Measurements from ENCODE around the gene KAZALD1.
A peak's percentile ranks its signal among the peaks of the same experiment; 100 is the strongest.
"Not testable (repeated sequence)": the region's sequence is repeated elsewhere in the genome, so short reads cannot be mapped to it uniquely, and the experiment has no call there.

The KAZALD1 gene

GRCh38 chr10:101031128-101031795 lies 30.5 kb upstream of the KAZALD1 start, which contains the start of the genes PDZD7 and SFXN3:
TSS of gene PDZD7 (minus strand) at chr10:101031129. CDS start at chr10:101030219, 910 bp downstream.
TSS of gene SFXN3 (plus strand) at chr10:101031234. CDS start at chr10:101034695, 3,461 bp downstream.
- peak; percentile 98 for DNase-seq

GRCh38 chr10:101031796-101032636 lies 29.8 kb upstream of the KAZALD1 start:
- DNase-seq: peak; percentile 93

GRCh38 chr10:101032637-101033224 lies 29.1 kb upstream of the KAZALD1 start:
- DNase-seq: peak; percentile 83

GRCh38 chr10:101033276-101033675 lies 28.5 kb upstream of the KAZALD1 start:
- no peak for DNase-seq

- DNase-seq: not testable (repeated sequence)
Measured at GRCh38 chr10:101034404-101034803, 27.4 kb upstream of the KAZALD1 start.

GRCh38 chr10:101035314-101035713 lies 26.5 kb upstream of the KAZALD1 start:
- no peak for DNase-seq

- no peak for DNase-seq
Measured at GRCh38 chr10:101035916-101036702, 25.7 kb upstream of the KAZALD1 start.

GRCh38 chr10:101036726-101037125 lies 25.1 kb upstream of the KAZALD1 start:
- DNase-seq: no peak

- no peak for DNase-seq
Measured at GRCh38 chr10:101038484-101038883, 23.3 kb upstream of the KAZALD1 start.

- DNase-seq: no peak
Measured at GRCh38 chr10:101040061-101040460, 21.7 kb upstream of the KAZALD1 start.

- no peak for DNase-seq
Measured at GRCh38 chr10:101040851-101041250, 20.9 kb upstream of the KAZALD1 start.

- peak; percentile 89 for DNase-seq
Measured at GRCh38 chr10:101041252-101041761, 20.5 kb upstream of the KAZALD1 start.

- no peak for DNase-seq
Measured at GRCh38 chr10:101042118-101042517, 19.7 kb upstream of the KAZALD1 start.

- DNase-seq: peak; percentile 95
Measured at GRCh38 chr10:101042667-101043362, 19.0 kb upstream of the KAZALD1 start.

GRCh38 chr10:101043363-101043707 lies 18.5 kb upstream of the KAZALD1 start:
- DNase-seq: no peak

- DNase-seq: no peak
Measured at GRCh38 chr10:101044117-101044516, 17.7 kb upstream of the KAZALD1 start.

- no peak for DNase-seq
Measured at GRCh38 chr10:101046332-101047238, 15.2 kb upstream of the KAZALD1 start.

GRCh38 chr10:101047268-101047667 lies 14.5 kb upstream of the KAZALD1 start:
- DNase-seq: no peak

- no peak for DNase-seq
Measured at GRCh38 chr10:101047961-101048892, 13.6 kb upstream of the KAZALD1 start.

All from activated effector memory CD4-positive, alpha-beta T cell treated with anti-CD3 and anti-CD28 coated beads, Interleukin-2, amount 50 U/mL, for 16 hours (primary cell).